Activated T-cell treated with anti-CD3 and anti-CD28 coated beads for 1 hour (primary cell): ENCODE measurements around the gene SLC8A2.

Source experiments
- DNase-seq: peaks from one replicate; pipeline ENCODE4 v3.0.0-alpha.2; 2020; ENCODE audit warnings: low read depth

The SLC8A2 gene

GRCh38 chr19:47379381-47379938 is 92.2 kb downstream of the SLC8A2 start:
- DNase-seq = no peak

GRCh38 chr19:47378246-47378645 is 93.4 kb downstream of the SLC8A2 start:
- no peak for DNase-seq
